Activated CD8-positive, alpha-beta T cell treated with anti-CD3 and anti-CD28 coated beads, Interleukin-2, amount 10 ng/mL, durations not matched to agents 7 days and 5 days (primary cell): Measurements from ENCODE around the gene ANKIB1. TPM values are rescaled to one million over a fixed set of nuclear protein-coding genes. Genes with fewer than 3 reads are reported as not detected.

Experiments
- microRNA-seq: library from miRNA; unstranded; fragments of <30 nt; microRNA quantifications from one replicate; pipeline ENCODE4 v1.2.0, GENCODE V29; 2022
- total RNA-seq, 2 experiments: library from RNA; stranded (reverse); gene quantifications; one replicate each; pipeline ENCODE4 v1.2.3, GENCODE V29; 2021

ANKIB1 gene
- total RNA-seq, 2 experiments from 2014 or later: 55.7 to 57.1 TPM

Small RNA genes within 50 kb of the gene (microRNA-seq; reads per million reads assigned to microRNA genes)
- not detected for gene MIR1285-1

Other genes with a start within 250 kb of the ANKIB1 start
- 10 to 100 TPM; 36.2 to 36.4 TPM for gene CYP51A1, start 111.5 kb upstream of the ANKIB1 start, total RNA-seq
- gene LRRD1, start 66.8 kb upstream of the ANKIB1 start, total RNA-seq: under 1 TPM in 1 of 2 experiments, not detected in 1; 0.13 TPM
- 10 to 100 TPM; 39.9 to 44.8 TPM for gene KRIT1, start 60 bp upstream of the ANKIB1 start, total RNA-seq
- gene GATAD1, start 201.5 kb downstream of the ANKIB1 start, total RNA-seq: 10 to 100 TPM; 11.4 to 12.4 TPM
- gene ERVW-1, start 232.0 kb downstream of the ANKIB1 start, total RNA-seq: not detected